GM19043 (cell line): ENCODE results near the gene GRAMD1A.

Source experiments
- ATAC-seq: cut with Tn5 transposase; IDR thresholded peaks from one replicate; pipeline ENCODE4 v1.9.1; 2021; ENCODE audit warnings: low read depth; ENCODE audit not compliant: unreplicated experiment

The GRAMD1A gene

GRCh38 chr19:35066691-35067563 is 66.8 kb downstream of the GRAMD1A start:
- ATAC-seq: peak; percentile 77

- ATAC-seq: no peak
Observed at GRCh38 chr19:35068941-35069634, 69.0 kb downstream of the GRAMD1A start.

- no peak for ATAC-seq
Observed at GRCh38 chr19:35069696-35070095, 69.6 kb downstream of the GRAMD1A start.

- no peak for ATAC-seq
Observed at GRCh38 chr19:35070471-35070870, 70.3 kb downstream of the GRAMD1A start.

GRCh38 chr19:35073516-35073915 is 73.4 kb downstream of the GRAMD1A start:
- ATAC-seq: no peak

GRCh38 chr19:35073941-35074340 is 73.8 kb downstream of the GRAMD1A start:
- ATAC-seq: no peak

- ATAC-seq: no peak
Observed at GRCh38 chr19:35074426-35075201, 74.5 kb downstream of the GRAMD1A start.

GRCh38 chr19:35075202-35076025 is 75.3 kb downstream of the GRAMD1A start:
- ATAC-seq: no peak

- ATAC-seq: no peak
Observed at GRCh38 chr19:35076026-35076370, 75.9 kb downstream of the GRAMD1A start.
